ENCODE results near the gene CDH4.
A peak's percentile ranks its signal among the peaks of the same experiment; 100 is the strongest.

The CDH4 gene

GRCh38 chr20:61482901-61483300, 230.8 kb downstream of the CDH4 start:
- Histone ChIP-seq H2AK5ac (ENCODE audit: low read depth, low read length) (no peak overlapping the region), H3K4me1 (ENCODE audit: control insufficient read depth in 2 of 2, insufficient read depth in 1 of 2, low read depth in 1 of 2, low read length in 2 of 2) (peaks cover 3 to 4% of the 10 kb centered on the region in 2 donors), H3K14ac (ENCODE audit: low read length) (peak overlapping the region; percentile 58), H3K23ac (ENCODE audit: low read depth, low read length, poor library complexity) (no peak overlapping the region), H3K4me3 (ENCODE audit: low read length in 2 of 2) (no peak overlapping the region), H4K8ac (ENCODE audit: low read depth, low read length) (no peak overlapping the region), H3K18ac (ENCODE audit: low read length) (no peak overlapping the region), H3K36me3 (replicated peaks in 1 of 2; ENCODE audit: control insufficient read depth in 2 of 2, insufficient read depth in 2 of 2, low read length in 2 of 2) (no peaks in the 10 kb centered on the region), H2BK120ac (ENCODE audit: low read depth, low read length) (no peak overlapping the region), H3K9ac (ENCODE audit: low read depth, low read length, poor library complexity) (no peak overlapping the region), H3K4ac (ENCODE audit: low read length) (no peak overlapping the region), H3K27me3 (ENCODE audit: control insufficient read depth in 3 of 3, insufficient read depth in 3 of 3, low read depth in 1 of 3, low read length in 3 of 3) (no peaks in the 10 kb centered on the region), H4K91ac (ENCODE audit: low read depth, low read length, poor library complexity) (no peak overlapping the region), H2AFZ (ENCODE audit: low read length) (no peak overlapping the region), H2BK12ac (ENCODE audit: low read length) (no peak overlapping the region), H3K4me2 (ENCODE audit: insufficient read depth, low read length, poor library complexity, severe bottlenecking) (no peak overlapping the region), H3K79me1 (ENCODE audit: low read depth, low read length) (peaks cover 1% of the 10 kb centered on the region), H3K27ac (replicated peaks; ENCODE audit: low read length) (no peak overlapping the region), H2BK5ac (ENCODE audit: low read length) (no peak overlapping the region), H3K9me3 (replicated peaks in 1 of 2; ENCODE audit: control insufficient read depth in 2 of 2, insufficient read depth in 1 of 2, low read depth in 1 of 2, low read length in 2 of 2) (peaks cover 0 to 3% of the 10 kb centered on the region in 2 donors), H2BK15ac (ENCODE audit: low read length) (no peak overlapping the region)
- DNase-seq (ENCODE audit: low spot score): no peak
- WGBS, 2 donors (ENCODE audit: extremely low coverage in 2 of 2, insufficient read length in 2 of 2, insufficient replicate concordance in 1 of 2): no CpG with 5 or more reads among the region's 3 CpGs

- Histone ChIP-seq H3K4me3 (ENCODE audit: low read length in 2 of 2) (no peak overlapping the region), H2AK5ac (ENCODE audit: low read depth, low read length) (no peak overlapping the region), H3K9me3 (replicated peaks in 1 of 2; ENCODE audit: control insufficient read depth in 2 of 2, insufficient read depth in 1 of 2, low read depth in 1 of 2, low read length in 2 of 2) (peaks cover 0 to 3% of the 10 kb centered on the region in 2 donors), H3K9ac (ENCODE audit: low read depth, low read length, poor library complexity) (no peak overlapping the region), H3K4ac (ENCODE audit: low read length) (no peak overlapping the region), H3K27me3 (ENCODE audit: control insufficient read depth in 3 of 3, insufficient read depth in 3 of 3, low read depth in 1 of 3, low read length in 3 of 3) (no peaks in the 10 kb centered on the region), H3K4me1 (ENCODE audit: control insufficient read depth in 2 of 2, insufficient read depth in 1 of 2, low read depth in 1 of 2, low read length in 2 of 2) (peaks cover 3 to 7% of the 10 kb centered on the region in 2 donors), H3K27ac (replicated peaks; ENCODE audit: low read length) (no peak overlapping the region), H3K79me1 (ENCODE audit: low read depth, low read length) (peaks cover 1% of the 10 kb centered on the region), H4K91ac (ENCODE audit: low read depth, low read length, poor library complexity) (no peak overlapping the region), H2BK15ac (ENCODE audit: low read length) (no peak overlapping the region), H2BK120ac (ENCODE audit: low read depth, low read length) (no peak overlapping the region), H3K18ac (ENCODE audit: low read length) (peak overlapping the region; percentile 15), H2BK12ac (ENCODE audit: low read length) (no peak overlapping the region), H3K36me3 (replicated peaks in 1 of 2; ENCODE audit: control insufficient read depth in 2 of 2, insufficient read depth in 2 of 2, low read length in 2 of 2) (no peaks in the 10 kb centered on the region), H3K23ac (ENCODE audit: low read depth, low read length, poor library complexity) (no peak overlapping the region), H3K14ac (ENCODE audit: low read length) (no peak overlapping the region), H2BK5ac (ENCODE audit: low read length) (no peak overlapping the region), H4K8ac (ENCODE audit: low read depth, low read length) (no peak overlapping the region), H2AFZ (ENCODE audit: low read length) (no peak overlapping the region), H3K4me2 (ENCODE audit: insufficient read depth, low read length, poor library complexity, severe bottlenecking) (no peak overlapping the region)
- WGBS, 2 donors (ENCODE audit: extremely low coverage in 2 of 2, insufficient read length in 2 of 2, insufficient replicate concordance in 1 of 2): no CpG with 5 or more reads among the region's 16 CpGs
- DNase-seq (ENCODE audit: low spot score): no peak
Observed at GRCh38 chr20:61483336-61484067, 231.4 kb downstream of the CDH4 start.

GRCh38 chr20:61486198-61486597, 234.1 kb downstream of the CDH4 start:
- Histone ChIP-seq H2BK15ac (ENCODE audit: low read length) (no peak overlapping the region), H3K4ac (ENCODE audit: low read length) (no peak overlapping the region), H3K4me2 (ENCODE audit: insufficient read depth, low read length, poor library complexity, severe bottlenecking) (no peak overlapping the region), H2BK12ac (ENCODE audit: low read length) (no peak overlapping the region), H2AFZ (ENCODE audit: low read length) (no peak overlapping the region), H3K79me1 (ENCODE audit: low read depth, low read length) (peaks cover 1% of the 10 kb centered on the region), H3K4me1 (ENCODE audit: control insufficient read depth in 2 of 2, insufficient read depth in 1 of 2, low read depth in 1 of 2, low read length in 2 of 2) (peaks cover 3 to 8% of the 10 kb centered on the region in 2 donors), H4K8ac (ENCODE audit: low read depth, low read length) (no peak overlapping the region), H3K36me3 (replicated peaks in 1 of 2; ENCODE audit: control insufficient read depth in 2 of 2, insufficient read depth in 2 of 2, low read length in 2 of 2) (no peaks in the 10 kb centered on the region), H2BK120ac (ENCODE audit: low read depth, low read length) (no peak overlapping the region), H2AK5ac (ENCODE audit: low read depth, low read length) (no peak overlapping the region), H3K27ac (replicated peaks; ENCODE audit: low read length) (no peak overlapping the region), H3K14ac (ENCODE audit: low read length) (no peak overlapping the region), H3K27me3 (ENCODE audit: control insufficient read depth in 3 of 3, insufficient read depth in 3 of 3, low read depth in 1 of 3, low read length in 3 of 3) (no peaks in the 10 kb centered on the region), H3K18ac (ENCODE audit: low read length) (peak overlapping the region; percentile 62), H2BK5ac (ENCODE audit: low read length) (no peak overlapping the region), H3K9me3 (replicated peaks in 1 of 2; ENCODE audit: control insufficient read depth in 2 of 2, insufficient read depth in 1 of 2, low read depth in 1 of 2, low read length in 2 of 2) (no peaks in the 10 kb centered on the region), H4K91ac (ENCODE audit: low read depth, low read length, poor library complexity) (no peak overlapping the region), H3K9ac (ENCODE audit: low read depth, low read length, poor library complexity) (peak overlapping the region; percentile 17), H3K23ac (ENCODE audit: low read depth, low read length, poor library complexity) (no peak overlapping the region), H3K4me3 (ENCODE audit: low read length in 2 of 2) (no peak overlapping the region)
- WGBS, 2 donors (ENCODE audit: extremely low coverage in 2 of 2, insufficient read length in 2 of 2, insufficient replicate concordance in 1 of 2): no CpG with 5 or more reads among the region's 6 CpGs
- DNase-seq (ENCODE audit: low spot score): no peak

GRCh38 chr20:61487346-61487996, 235.4 kb downstream of the CDH4 start:
- Histone ChIP-seq H3K18ac (ENCODE audit: low read length) (no peak overlapping the region), H3K79me1 (ENCODE audit: low read depth, low read length) (peaks cover 1% of the 10 kb centered on the region), H2BK12ac (ENCODE audit: low read length) (no peak overlapping the region), H3K4ac (ENCODE audit: low read length) (no peak overlapping the region), H3K27ac (replicated peaks; ENCODE audit: low read length) (no peak overlapping the region), H2AK5ac (ENCODE audit: low read depth, low read length) (no peak overlapping the region), H4K91ac (ENCODE audit: low read depth, low read length, poor library complexity) (no peak overlapping the region), H3K36me3 (replicated peaks in 1 of 2; ENCODE audit: control insufficient read depth in 2 of 2, insufficient read depth in 2 of 2, low read length in 2 of 2) (peaks cover 0 to 3% of the 10 kb centered on the region in 2 donors), H4K8ac (ENCODE audit: low read depth, low read length) (no peak overlapping the region), H3K4me1 (ENCODE audit: control insufficient read depth in 2 of 2, insufficient read depth in 1 of 2, low read depth in 1 of 2, low read length in 2 of 2) (peaks cover 3 to 8% of the 10 kb centered on the region in 2 donors), H3K23ac (ENCODE audit: low read depth, low read length, poor library complexity) (no peak overlapping the region), H3K9ac (ENCODE audit: low read depth, low read length, poor library complexity) (no peak overlapping the region), H2BK5ac (ENCODE audit: low read length) (no peak overlapping the region), H2BK120ac (ENCODE audit: low read depth, low read length) (no peak overlapping the region), H2BK15ac (ENCODE audit: low read length) (no peak overlapping the region), H3K4me3 (ENCODE audit: low read length in 2 of 2) (no peak overlapping the region), H2AFZ (ENCODE audit: low read length) (no peak overlapping the region), H3K14ac (ENCODE audit: low read length) (no peak overlapping the region), H3K4me2 (ENCODE audit: insufficient read depth, low read length, poor library complexity, severe bottlenecking) (no peak overlapping the region), H3K9me3 (replicated peaks in 1 of 2; ENCODE audit: control insufficient read depth in 2 of 2, insufficient read depth in 1 of 2, low read depth in 1 of 2, low read length in 2 of 2) (peaks cover 3 to 9% of the 10 kb centered on the region in 2 donors), H3K27me3 (ENCODE audit: control insufficient read depth in 3 of 3, insufficient read depth in 3 of 3, low read depth in 1 of 3, low read length in 3 of 3) (peaks cover 0 to 2% (median 0%) of the 10 kb centered on the region in 3 experiments)
- DNase-seq (ENCODE audit: low spot score): no peak
- no CpG with 5 or more reads among the region's 6 CpGs for WGBS, 2 donors (ENCODE audit: extremely low coverage in 2 of 2, insufficient read length in 2 of 2, insufficient replicate concordance in 1 of 2)
